Endothelial cell of umbilical vein (primary cell): ENCODE measurements around the gene FLT3. TPM values are rescaled to one million over a fixed set of nuclear protein-coding genes. Genes with fewer than 3 reads are reported as not detected.

ENCODE experiments used
- BruUV-seq: library from RNA; stranded (reverse); fragments of 400-500 nt; replicated peaks from 2 replicates; lab custom pipeline; 2021; lab: Mats Ljungman, UMichigan
- CTCF ChIA-PET: fragments of 300-600, 350-600 bp; sonication (Branson Sonifier 250); formaldehyde crosslinking; loops from one replicate; lab custom pipeline; 2021; ENCODE audit warnings: antibody characterized with exemption, inconsistent platforms; lab: Charles Lee
- POLR2A ChIA-PET: fragments of 300-600, 350-600 bp; sonication (Branson Sonifier 250); formaldehyde crosslinking; loops from one replicate; lab custom pipeline; 2021; ENCODE audit warnings: antibody characterized with exemption, inconsistent platforms; lab: Charles Lee
- DNase-seq: peaks from one replicate; pipeline ENCODE4 v3.0.0-alpha.2; 2011; ENCODE audit warnings: low read depth, low spot score
- FAIRE-seq: peaks from 2 replicates; lab custom pipeline; 2011; peaks lifted over from hg19 to GRCh38; lab: Jason Lieb, UNC
- H2AFZ ChIP-seq: 2 replicates; pipeline ENCODE4 v1.6.0; 2012; ENCODE audit warnings: low read depth, low read length, control low read depth, inconsistent platforms
- H3K27ac ChIP-seq: 2 replicates; pipeline ENCODE4 v1.5.1; 2011; ENCODE audit warnings: low read depth, mild to moderate bottlenecking, control low read depth, low read length, moderate library complexity; ENCODE audit not compliant: insufficient read depth
- H3K27me3 ChIP-seq, 2 experiments: 2 replicates each; pipeline versions ENCODE4 v1.6.0 to v1.6.1; 2011; ENCODE audit warnings: low read length in 2 of 2, mixed read lengths in 1 of 2; ENCODE audit not compliant: control insufficient read depth in 2 of 2, insufficient read depth in 2 of 2
- H3K36me3 ChIP-seq, 2 experiments: 2 replicates in 1 of 2; 3 replicates in 1 of 2; pipeline ENCODE4 v1.5.1; 2011; ENCODE audit warnings: low read length in 2 of 2, mild to moderate bottlenecking in 1 of 2, moderate library complexity in 1 of 2; ENCODE audit not compliant: control insufficient read depth in 2 of 2, insufficient read depth in 2 of 2; ENCODE audit errors: extremely low read depth in 1 of 2
- H3K4me1 ChIP-seq: 3 replicates; pipeline ENCODE4 v1.5.1; 2011; ENCODE audit warnings: mild to moderate bottlenecking, low read length; ENCODE audit not compliant: control insufficient read depth, insufficient read depth; ENCODE audit errors: extremely low read depth
- H3K4me2 ChIP-seq: 2 replicates; pipeline ENCODE4 v1.6.1; 2011; ENCODE audit warnings: low read length, control low read depth, mixed read lengths; ENCODE audit not compliant: insufficient read depth
- H3K4me3 ChIP-seq, 3 experiments: fragments of 200-600 bp in 1 of 3; sonication (generic), shearing (Covaris generic) in 1 of 3; replicated peaks in 1 of 3; 2 replicates each; pipeline ENCODE4 v1.5.1; 2011 to 2016; ENCODE audit warnings: control low read depth in 3 of 3, low read length in 3 of 3, mild to moderate bottlenecking in 2 of 3, inconsistent platforms in 1 of 3, low read depth in 1 of 3, moderate library complexity in 1 of 3; ENCODE audit not compliant: insufficient read depth in 1 of 3
- H3K79me2 ChIP-seq: 2 replicates; pipeline ENCODE4 v1.6.0; 2012; ENCODE audit warnings: low read length, inconsistent platforms; ENCODE audit not compliant: control insufficient read depth, insufficient read depth
- H3K9ac ChIP-seq: replicated peaks from 2 replicates; pipeline ENCODE3; 2011; ENCODE audit warnings: low read length, control low read depth; ENCODE audit not compliant: insufficient read depth; ENCODE audit errors: extremely low read depth
- H3K9me1 ChIP-seq: replicated peaks from 3 replicates; pipeline ENCODE4 v1.6.0; 2011; ENCODE audit warnings: mild to moderate bottlenecking, low read length; ENCODE audit not compliant: control insufficient read depth, insufficient read depth; ENCODE audit errors: extremely low read depth
- H3K9me3 ChIP-seq: replicated peaks from 2 replicates; pipeline ENCODE4 v1.5.1; 2012; ENCODE audit warnings: low read length, inconsistent platforms; ENCODE audit not compliant: control insufficient read depth, insufficient read depth
- H4K20me1 ChIP-seq: replicated peaks from 2 replicates; pipeline ENCODE3; 2011; ENCODE audit warnings: mild to moderate bottlenecking, low read length; ENCODE audit not compliant: control insufficient read depth, insufficient read depth; ENCODE audit errors: extremely low read depth
- EZH2 ChIP-seq: IDR thresholded peaks from 2 replicates; pipeline ENCODE4 v1.6.1; 2012; ENCODE audit warnings: borderline replicate concordance, low read depth, mild to moderate bottlenecking, moderate library complexity, low read length, inconsistent platforms; ENCODE audit not compliant: severe bottlenecking
- JUN ChIP-seq: IDR thresholded peaks from 2 replicates; pipeline ENCODE4 v1.6.1; 2011; ENCODE audit warnings: borderline replicate concordance, low read depth; ENCODE audit not compliant: insufficient read length, insufficient read depth
- POLR2A ChIP-seq: IDR thresholded peaks from 2 replicates; pipeline ENCODE4 v1.6.1; 2012; ENCODE audit warnings: low read depth, mild to moderate bottlenecking, control low read depth, low read length
- POLR2AphosphoS5 ChIP-seq: IDR thresholded peaks from 2 replicates; pipeline ENCODE4 v1.6.1; 2012; ENCODE audit warnings: low read depth, mild to moderate bottlenecking, control low read depth, low read length, moderate library complexity; ENCODE audit not compliant: insufficient read depth
- dilution Hi-C: fragments of 300-500 bp; cut with MboI; formaldehyde crosslinking; loops from one replicate; pipeline ENCODE4 v1.15.0; 2019; ENCODE audit warnings: low sequenced_read_pairs; ENCODE audit not compliant: extremely low pct_ligation_motif_present
- intact Hi-C: fragments of 100-400 bp; cut with micrococcal nuclease; formaldehyde crosslinking; loops from one replicate; pipeline ENCODE4 v1.10.0; 2022
- polyA plus RNA-seq, 4 experiments: library from polyadenylated mRNA; depleted of rRNA in 3 of 4; stranded (reverse) in 3 of 4; unstranded in 1 of 4; fragments of >200 nt; gene quantifications; 2 replicates each; pipeline versions ENCODE4 v1.2.1 to v1.2.3, GENCODE V29; 2011 to 2012; ENCODE audit warnings: missing spikeins in 1 of 4
- total RNA-seq: library from RNA; stranded (reverse); gene quantifications from 2 replicates; pipeline ENCODE4 v1.2.3, GENCODE V29; 2021

FLT3 gene
- total and polyA plus RNA-seq, 2 donors (not counting 3 experiments of a cell fraction or from before 2014, with no cell fraction given) = 0.03 TPM; not detected in 1

DNA sequence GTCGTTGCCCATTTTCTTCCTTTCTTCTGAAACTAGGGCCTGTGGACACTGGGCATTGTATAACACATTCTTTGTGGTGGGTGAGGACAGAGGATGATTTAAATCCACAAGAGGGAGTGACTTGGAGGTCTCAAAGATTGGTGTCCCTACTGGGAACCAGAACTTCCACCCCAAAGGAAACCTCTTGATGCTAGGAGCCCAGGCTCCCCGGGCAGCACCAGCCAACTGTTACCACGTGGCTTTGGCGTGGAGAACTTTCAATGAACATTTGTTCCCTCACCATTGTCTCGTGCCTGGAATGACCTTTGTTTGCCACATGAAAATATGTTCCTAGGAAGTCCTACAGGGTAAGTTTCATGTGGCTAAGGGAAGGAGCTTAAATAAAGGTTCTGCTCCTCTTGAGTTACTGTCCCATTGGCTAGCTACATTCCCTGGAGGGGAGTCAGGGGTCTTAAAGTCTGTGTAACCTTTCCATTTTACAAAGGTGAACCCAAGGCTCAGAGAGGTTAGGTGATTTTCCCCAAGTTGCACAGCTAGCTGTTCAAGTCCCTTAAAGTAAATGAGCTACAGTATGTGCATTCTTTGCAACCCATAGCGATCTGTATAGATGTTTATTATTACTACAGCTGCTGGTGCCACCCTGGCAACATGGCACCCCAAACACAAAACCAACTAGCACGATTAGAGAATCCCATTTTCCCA lies 126.3 kb downstream of the FLT3 start:
- TF ChIP-seq POLR2A = no peak
- no peak for TF ChIP-seq JUN
- peak; percentile 8 for TF ChIP-seq EZH2
- no peak for FAIRE-seq

DNA sequence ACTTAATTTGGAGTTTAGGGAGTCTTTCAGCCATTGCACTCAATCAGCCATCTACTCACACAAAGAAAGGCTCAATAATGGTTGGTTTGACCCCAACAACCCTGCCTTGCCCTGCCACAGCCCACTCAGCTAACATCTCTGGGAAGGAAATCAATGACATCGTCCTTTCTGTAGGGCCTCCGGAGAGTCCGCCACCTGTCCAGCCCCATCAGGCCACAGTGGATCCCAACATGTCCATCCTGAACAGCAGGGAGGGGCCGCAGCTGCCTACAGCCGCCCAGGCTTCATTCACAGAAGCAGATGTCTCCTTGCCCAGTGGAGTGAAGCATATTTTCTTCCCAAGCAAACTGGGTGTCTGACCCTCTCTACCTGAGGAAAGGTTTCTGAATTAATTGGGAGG lies 127.1 kb downstream of the FLT3 start:
- no peaks in the 10 kb centered on the region for H3K9me1 ChIP-seq
- TF ChIP-seq EZH2 = peak; percentile 50
- no peak for TF ChIP-seq POLR2AphosphoS5
- BruUV-seq = no TSS peak
- ChIA-PET POLR2A (no interaction called here), CTCF (interaction anchor here (2.1 to 3.3 kb wide), 2 partner anchors 11 to 19 kb away, joined by 7 to 11 read pairs; no protein-coding TSS in a partner anchor)
- H2AFZ ChIP-seq = no peak overlapping the region
- dilution Hi-C loops = no loop called here
- H3K9ac ChIP-seq = no peak overlapping the region
- DNase-seq = no peak
- H3K79me2 ChIP-seq = no peaks in the 10 kb centered on the region
- peaks cover 84 to 99% of the 10 kb centered on the region in 2 experiments for H3K27me3 ChIP-seq
- intact Hi-C loops = no loop called here
- no peak overlapping the region for H3K4me3 ChIP-seq
- no peak for FAIRE-seq
- no peaks in the 10 kb centered on the region for H3K9me3 ChIP-seq
- no peak overlapping the region for H3K4me2 ChIP-seq
- no peaks in the 10 kb centered on the region for H3K4me1 ChIP-seq
- no peaks in the 10 kb centered on the region for H4K20me1 ChIP-seq
- H3K27ac ChIP-seq = no peak overlapping the region
- no peaks in the 10 kb centered on the region for H3K36me3 ChIP-seq

More for the DNA sequence above, 126.3 kb downstream of the FLT3 start:
- dilution Hi-C loops = no loop called here
- CTCF ChIA-PET = interaction anchor here (0.6 to 3.3 kb wide), 3 partner anchors 10 to 20 kb away, joined by 3 to 11 read pairs (median 7); no protein-coding TSS in a partner anchor
- POLR2A ChIA-PET = interaction anchor here (0.5 kb wide), 1 partner anchor 782 kb away, joined by 5 read pairs; no protein-coding TSS in a partner anchor
- Histone ChIP-seq H3K27ac (no peak overlapping the region), H3K36me3 (no peaks in the 10 kb centered on the region), H3K4me1 (no peaks in the 10 kb centered on the region), H4K20me1 (no peaks in the 10 kb centered on the region), H3K4me3 (no peak overlapping the region), H3K79me2 (no peaks in the 10 kb centered on the region), H3K4me2 (no peak overlapping the region), H3K9me3 (no peaks in the 10 kb centered on the region), H2AFZ (no peak overlapping the region), H3K9ac (no peak overlapping the region), H3K27me3 (peaks cover 85 to 98% of the 10 kb centered on the region in 2 experiments), H3K9me1 (no peaks in the 10 kb centered on the region)
- DNase-seq = no peak
- BruUV-seq = no TSS peak
- intact Hi-C loops = no loop called here
